Pulmonary artery endothelial cell (primary cell): ENCODE results near the gene LRRC56. TPM values are rescaled to one million over a fixed set of nuclear protein-coding genes. Genes with fewer than 3 reads are reported as not detected.

Source experiments
- DNase-seq: peaks from one replicate; pipeline ENCODE4 v3.0.0-alpha.2; 2011; ENCODE audit warnings: low read depth, low spot score
- total RNA-seq: library from RNA; depleted of rRNA; stranded (reverse); fragments of >200 nt; gene quantifications from 2 replicates; pipeline ENCODE4 v1.2.3, GENCODE V29; 2014

LRRC56 gene
- total RNA-seq, 1 donor from 2014 or later: 0.40 TPM

DNA sequence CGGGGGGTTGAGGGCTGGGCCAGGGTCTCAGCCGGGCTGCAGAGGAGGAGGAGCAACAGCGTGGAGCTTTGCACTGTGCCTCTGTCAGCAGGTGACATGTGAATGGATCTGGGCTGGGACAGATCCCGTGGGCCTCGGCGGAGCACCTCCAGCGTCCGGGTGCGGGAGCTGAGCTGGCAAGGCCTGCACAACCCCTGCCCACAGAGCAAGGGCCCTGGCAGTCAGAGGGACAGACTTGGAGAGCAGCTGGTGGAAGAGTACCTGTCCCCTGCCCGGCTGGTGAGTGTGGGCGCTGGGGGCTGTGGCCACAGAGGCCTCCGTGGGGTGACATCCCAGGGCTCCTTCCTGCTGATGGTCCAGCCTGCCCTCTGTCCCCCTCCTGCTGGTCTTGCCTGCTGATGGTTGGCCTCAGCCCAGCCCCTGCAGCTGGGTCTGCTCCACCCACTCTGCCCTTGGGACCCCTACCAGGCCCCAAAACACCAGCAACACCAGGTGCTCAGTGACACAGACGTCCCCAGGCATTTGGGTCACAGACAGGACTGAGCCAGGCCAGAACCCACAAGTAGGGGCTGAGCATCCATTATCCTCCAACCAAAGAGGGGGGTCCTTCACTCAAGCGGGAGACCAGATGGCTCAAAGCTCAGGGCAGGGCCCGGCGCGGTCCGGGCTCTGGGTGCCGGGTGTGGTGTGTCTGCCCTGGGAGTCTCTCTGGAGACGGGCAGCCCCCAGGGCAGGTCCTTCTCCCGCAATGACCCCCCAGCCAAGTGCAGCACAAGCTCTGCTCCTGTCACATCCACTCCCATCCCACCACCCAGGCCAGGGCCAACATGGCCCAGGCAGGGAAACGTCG lies 3.5 kb downstream of the LRRC56 start:
- DNase-seq: no peak

GRCh38 chr11:541433-541885 lies 4.1 kb downstream of the LRRC56 start:
- no peak for DNase-seq

DNA sequence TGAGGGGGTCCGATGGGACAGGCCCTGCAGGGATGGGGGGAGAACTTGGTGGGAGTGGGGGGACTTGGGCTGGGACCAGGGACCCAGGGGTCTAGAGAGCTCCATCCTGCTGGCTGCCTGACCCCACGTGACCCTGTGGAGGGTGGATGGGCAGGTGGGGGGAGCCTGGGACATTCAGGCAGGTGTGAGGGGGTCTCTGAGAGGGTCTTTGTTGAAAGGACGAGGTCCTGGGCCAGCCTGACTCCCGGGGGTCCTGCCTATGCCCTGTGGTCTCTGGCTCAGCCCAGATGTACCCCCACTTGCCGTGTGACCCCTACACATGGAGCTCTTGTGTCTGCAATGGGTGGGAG lies 7.5 kb downstream of the LRRC56 start:
- DNase-seq: no peak

DNA sequence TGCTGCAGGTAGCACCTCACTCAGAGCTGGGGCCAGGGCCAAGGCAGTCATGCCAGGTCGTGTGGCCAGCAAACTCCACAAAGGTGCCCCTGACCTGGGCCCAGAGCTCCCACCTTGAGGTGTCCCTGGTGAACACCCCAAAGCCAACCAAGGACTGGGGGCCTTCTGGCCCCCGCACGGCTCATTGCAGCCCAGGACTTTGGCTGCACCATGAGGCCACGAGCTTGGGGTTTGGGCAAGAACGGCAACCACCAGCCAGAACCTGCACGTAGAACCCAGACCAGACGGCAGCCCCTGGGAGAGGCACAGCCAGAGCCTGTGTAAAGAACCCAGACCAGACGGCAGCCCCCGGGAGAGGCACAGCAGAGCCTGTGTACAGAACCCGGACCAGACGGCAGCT lies 7.8 kb downstream of the LRRC56 start:
- no peak for DNase-seq

DNA sequence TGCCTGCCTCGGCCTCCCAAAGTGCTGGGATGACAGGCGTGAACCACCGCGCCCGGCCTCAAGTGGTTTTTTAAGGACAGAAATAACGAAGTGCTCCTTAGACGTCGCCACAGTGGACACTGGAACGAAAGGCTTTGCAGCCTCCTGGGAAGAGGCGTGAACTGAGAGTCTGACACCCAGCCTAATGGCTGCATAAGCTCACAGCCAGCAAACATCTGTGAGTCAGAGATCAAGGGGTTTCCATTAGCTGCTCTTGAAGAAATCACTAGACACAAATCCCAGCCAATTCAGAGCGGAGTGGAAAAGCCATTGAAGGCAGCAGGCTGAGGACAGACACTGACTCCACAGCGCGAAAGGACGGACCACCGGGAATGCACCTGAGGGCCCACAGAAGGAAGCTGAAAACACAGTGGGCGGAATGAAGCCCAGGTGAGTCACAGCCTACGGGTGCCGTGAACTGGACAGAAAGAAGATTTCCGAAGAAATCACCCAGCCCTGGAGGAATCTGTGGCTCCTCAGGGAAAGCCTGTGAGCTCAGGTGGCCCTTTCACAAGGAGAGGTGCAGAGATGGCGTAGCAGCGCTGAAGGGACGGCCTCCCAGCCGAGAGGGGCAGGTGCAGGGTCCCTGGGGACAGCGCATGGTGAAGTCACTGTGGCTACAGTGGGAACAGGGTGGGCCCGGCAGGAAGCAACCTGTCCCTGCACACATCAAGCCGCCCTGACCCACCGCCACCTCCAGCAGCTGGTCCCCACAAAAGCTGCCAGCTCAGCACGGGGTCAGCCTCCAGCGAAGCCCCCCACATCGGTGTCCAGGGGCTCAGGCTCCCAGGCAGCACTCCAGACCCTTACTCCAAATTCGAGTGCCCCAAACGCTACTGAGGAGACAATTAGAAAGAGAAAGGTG lies 11.6 kb downstream of the LRRC56 start:
- DNase-seq: no peak

GRCh38 chr11:550021-550745 lies 12.9 kb downstream of the LRRC56 start:
- no peak for DNase-seq

DNA sequence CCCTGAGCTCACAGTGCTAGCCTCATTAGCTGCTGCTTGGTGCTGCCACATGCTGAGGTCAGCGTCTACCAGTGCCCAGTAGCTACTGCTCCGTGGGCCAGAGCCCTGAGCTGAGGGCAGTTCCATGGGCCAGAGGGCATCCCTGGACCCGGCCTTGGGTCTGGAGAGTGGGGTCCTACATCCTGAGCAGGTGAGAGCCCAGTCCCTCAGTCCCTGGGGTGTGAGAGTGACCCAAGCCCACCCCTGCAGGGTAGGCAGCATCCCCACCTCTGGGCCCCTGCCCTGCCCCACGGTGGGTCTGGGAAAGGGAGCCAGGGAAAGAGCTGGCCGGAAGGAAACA lies 13.4 kb downstream of the LRRC56 start:
- no peak for DNase-seq

DNA sequence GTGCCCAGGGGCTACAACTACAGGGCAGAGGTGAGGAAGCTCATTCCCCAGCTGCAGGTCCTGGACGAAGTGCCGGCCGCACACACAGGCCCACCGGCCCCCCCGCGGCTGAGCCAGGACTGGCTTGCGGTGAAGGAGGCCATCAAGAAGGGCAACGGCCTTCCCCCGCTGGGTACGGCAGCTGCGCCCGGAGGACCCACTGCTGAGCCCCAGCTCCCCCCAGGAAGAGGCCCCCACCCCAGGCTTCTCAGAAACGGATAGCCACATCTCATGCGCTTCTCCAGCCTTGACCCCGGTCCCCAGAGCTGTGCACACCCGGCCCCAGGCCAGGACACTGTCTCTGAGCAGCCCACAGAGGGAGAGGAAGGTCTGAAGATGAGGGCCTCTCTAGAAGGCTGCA lies 13.8 kb downstream of the LRRC56 start:
- no peak for DNase-seq

GRCh38 chr11:551596-551995 lies 14.3 kb downstream of the LRRC56 start:
- no peak for DNase-seq

DNA sequence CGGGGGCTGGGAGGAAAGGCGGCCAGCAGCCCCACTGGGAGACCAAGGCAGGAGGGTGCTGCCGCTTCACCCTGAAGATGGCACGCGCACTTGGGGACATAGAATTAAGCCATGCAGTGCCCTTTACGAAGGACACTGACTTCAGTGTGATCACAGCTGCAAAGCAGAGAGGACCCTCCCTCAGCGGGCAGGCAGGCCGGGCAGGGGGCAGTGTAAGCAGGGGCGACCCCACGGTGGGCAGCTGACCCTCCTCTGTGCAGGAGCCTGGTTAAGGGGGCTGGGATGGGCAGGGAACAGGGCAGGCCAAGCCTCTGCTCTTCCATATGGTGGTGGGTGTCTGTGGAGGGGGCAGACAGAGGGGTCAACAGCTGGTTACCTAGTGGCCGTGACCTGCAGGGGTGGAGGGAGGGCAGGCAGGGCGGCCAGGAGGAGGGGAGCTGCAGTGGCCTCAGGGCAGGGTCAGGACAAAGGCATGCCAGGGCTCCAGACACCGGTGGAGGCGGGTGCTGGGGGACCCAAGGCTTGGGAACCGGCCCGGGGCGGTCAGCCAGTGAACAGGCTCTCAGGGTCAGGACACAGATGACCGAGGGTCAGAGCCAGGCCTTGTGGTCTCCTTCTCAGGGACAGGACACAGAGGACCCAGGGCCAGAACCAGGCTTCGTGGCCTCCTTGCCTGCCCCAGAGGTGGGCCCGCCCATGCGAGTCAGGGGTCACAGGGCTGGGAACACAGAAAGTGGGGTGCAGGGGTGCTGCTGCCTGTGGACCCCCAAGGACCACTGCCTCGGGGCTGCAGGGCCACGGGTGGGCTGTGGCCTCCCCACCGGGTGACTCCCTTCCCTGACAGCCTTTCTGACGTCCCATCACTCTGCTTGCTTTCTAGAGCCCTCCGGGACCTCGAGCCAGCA lies 16.0 kb downstream of the LRRC56 start:
- DNase-seq: no peak

- DNase-seq: no peak
Observed at GRCh38 chr11:553988-554340, 16.6 kb downstream of the LRRC56 start.

DNA sequence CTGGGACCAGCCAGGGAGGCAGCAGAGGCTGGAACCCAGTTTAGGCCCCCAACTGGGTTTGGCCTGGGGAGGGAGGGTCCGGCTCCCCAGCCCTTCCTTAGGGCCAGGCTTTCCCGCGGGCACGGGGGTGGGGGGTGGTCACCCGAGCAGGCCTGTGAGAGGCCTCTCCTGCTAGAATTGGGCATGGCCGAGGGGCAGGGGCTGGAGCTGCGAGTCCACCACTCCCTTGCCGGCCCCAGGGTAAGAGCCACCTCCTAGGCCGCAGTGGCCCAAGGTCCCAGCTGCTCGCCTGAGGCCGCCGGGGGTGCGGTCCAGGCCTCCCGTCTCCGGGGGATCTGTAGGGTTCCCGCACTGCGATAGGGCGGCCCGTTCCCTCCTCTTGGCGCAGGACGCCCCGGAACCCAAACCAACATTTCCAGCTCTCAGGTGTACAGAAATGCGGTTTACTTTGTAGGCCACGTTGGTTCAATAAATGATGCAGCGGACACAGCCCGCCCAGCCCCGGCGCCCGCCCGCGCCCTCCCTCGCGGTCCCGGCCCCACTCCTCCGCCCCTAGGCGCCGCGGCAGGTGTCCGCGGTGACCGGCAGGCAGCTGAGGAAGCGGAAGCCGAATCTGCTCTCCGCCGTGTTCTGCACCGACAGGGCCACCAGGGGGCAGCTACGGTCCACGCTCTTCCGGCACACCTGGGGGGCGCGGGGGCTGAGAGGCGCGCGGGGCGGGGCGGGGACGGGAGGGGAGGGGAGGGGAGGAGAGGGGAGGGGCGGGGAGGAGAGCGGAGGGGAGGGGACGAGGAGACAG lies 17.3 kb downstream of the LRRC56 start:
- no peak for DNase-seq

- DNase-seq: no peak
Observed at GRCh38 chr11:555227-555779, 18.0 kb downstream of the LRRC56 start.

- DNase-seq: no peak
Observed at GRCh38 chr11:555780-556661, 18.7 kb downstream of the LRRC56 start.

DNA sequence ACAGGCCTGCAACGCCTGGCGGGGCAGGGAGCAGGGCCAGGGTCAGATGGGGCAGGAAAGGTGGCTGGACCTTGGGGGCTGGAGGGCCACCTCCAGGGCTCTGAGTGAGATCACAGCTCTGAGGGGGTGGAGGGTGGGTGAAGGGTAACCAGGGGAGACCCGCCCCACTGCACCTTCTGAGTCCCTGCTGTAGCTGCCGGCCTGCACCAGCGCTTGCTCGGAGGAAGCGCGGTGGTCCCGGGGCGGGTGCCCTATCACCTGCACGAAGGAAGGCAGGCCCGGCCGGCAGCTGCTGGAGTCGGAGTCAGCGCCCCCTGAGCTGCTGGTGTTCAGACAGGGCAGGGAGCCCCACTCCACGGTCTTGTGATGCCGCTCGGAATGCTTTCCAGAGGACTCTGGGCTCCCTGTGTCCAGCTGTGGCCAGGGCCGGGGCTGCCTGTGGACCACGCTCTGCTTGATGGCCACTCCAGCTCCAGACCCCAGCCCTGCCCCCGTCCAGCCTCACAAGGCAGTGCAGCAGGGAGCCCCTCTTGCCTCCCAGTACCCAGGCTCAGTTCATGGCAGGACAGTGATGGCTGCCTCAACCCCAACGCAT lies 19.4 kb downstream of the LRRC56 start:
- DNase-seq: no peak

DNA sequence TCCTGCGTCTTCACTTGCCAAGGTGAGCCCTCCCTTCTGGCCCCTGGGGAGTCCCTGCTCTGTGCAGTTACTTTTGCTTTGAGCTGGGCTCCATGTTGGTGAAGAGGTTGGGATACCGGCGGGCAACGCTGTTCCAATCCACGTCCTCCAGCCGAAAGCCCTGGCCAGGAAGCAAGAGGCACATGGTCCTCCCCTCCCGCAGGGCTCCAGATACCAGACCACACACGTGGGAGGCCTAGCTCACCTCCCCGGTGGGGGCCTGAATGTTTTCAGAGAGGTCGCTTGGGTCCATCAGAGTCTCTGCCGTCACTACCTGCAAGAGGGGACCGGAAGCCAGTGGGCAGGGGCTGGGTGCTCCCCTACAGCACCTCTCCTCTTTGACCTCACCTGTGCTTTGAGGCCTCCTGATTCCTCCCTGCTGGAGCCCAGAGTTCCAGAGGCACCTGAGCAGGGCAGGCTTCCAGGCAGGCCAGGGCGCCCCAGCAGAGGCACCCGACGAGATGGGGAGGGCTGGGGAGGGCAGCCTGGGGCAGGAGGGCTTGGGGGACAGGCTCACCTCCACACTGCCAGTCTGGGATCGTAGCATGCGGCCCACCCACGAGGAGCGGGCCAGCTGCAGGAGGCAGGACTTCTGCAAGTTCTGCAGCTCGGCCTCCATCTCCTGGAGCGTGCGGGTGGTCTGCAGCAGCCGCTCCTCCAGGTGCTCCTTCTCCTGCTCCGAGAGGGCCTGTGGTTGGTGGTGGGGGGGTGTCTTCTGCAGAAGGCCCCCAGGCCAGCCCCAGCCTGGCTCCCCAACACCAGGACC lies 20.2 kb downstream of the LRRC56 start:
- no peak for DNase-seq

GRCh38 chr11:558503-558902 lies 21.2 kb downstream of the LRRC56 start:
- no peak for DNase-seq
